ENCODE data around the gene NCKAP1.

DNA sequence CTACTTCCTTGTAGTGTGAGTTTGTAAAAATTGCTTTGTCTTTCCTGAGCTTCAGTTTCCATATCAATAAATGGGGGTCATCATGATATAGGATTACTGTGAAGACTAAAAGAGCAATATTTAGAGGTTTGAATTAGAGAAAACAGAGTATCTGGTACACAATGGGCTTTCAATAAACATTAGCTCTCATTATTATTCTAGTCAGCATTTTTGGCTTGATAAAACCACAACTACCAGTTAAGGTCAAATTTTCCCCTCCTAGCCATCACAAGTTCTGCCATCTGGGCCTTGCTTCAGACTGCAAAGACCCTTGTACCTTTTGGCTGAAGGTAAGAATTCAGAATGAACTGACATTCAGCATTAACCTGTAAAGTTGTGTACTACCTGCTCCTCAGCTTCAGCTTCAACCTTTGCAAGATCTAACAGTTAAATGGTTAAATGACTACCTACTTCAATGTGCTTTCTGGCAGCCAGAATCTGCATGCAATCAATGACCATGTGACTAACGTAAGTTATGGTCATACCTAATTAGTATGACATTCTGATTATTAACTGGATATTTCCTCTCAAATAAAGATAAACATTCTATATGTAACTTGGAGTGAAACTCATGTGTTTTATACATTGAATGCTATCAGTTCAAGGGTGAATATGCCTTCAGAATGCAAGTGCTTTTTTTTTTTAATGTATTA, 119.2 kb downstream of the NCKAP1 start:
- TF ChIP-seq, protein P1, sequence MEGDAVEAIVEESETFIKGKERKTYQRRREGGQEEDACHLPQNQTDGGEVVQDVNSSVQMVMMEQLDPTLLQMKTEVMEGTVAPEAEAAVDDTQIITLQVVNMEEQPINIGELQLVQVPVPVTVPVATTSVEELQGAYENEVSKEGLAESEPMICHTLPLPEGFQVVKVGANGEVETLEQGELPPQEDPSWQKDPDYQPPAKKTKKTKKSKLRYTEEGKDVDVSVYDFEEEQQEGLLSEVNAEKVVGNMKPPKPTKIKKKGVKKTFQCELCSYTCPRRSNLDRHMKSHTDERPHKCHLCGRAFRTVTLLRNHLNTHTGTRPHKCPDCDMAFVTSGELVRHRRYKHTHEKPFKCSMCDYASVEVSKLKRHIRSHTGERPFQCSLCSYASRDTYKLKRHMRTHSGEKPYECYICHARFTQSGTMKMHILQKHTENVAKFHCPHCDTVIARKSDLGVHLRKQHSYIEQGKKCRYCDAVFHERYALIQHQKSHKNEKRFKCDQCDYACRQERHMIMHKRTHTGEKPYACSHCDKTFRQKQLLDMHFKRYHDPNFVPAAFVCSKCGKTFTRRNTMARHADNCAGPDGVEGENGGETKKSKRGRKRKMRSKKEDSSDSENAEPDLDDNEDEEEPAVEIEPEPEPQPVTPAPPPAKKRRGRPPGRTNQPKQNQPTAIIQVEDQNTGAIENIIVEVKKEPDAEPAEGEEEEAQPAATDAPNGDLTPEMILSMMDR (IDR thresholded peaks at IDR 0.05 in 2 of 3, conservative IDR thresholded peaks at IDR 0.05 in 1 of 3; ENCODE audit: borderline replicate concordance in 1 of 3, insufficient read depth in 1 of 3, low read depth in 2 of 3, low read length in 2 of 3), result no peak
- TF ChIP-seq POLR2AphosphoS5 (IDR thresholded peaks at IDR 0.05; ENCODE audit: low read depth, low read length) (no peak), CBX3 (IDR thresholded peaks at IDR 0.05; ENCODE audit: low read depth) (no peak), SIN3A (IDR thresholded peaks at IDR 0.05; ENCODE audit: low read depth) (no peak), POLR2A (IDR thresholded peaks at IDR 0.05; ENCODE audit: borderline replicate concordance, extremely low read depth, insufficient read depth, insufficient read length) (no peak), SRF (IDR thresholded peaks at IDR 0.05; ENCODE audit: low read depth) (no peak), ZNF274 (IDR thresholded peaks at IDR 0.05; ENCODE audit: low read depth, low read length) (no peak)
- TF ChIP-seq, protein P2, sequence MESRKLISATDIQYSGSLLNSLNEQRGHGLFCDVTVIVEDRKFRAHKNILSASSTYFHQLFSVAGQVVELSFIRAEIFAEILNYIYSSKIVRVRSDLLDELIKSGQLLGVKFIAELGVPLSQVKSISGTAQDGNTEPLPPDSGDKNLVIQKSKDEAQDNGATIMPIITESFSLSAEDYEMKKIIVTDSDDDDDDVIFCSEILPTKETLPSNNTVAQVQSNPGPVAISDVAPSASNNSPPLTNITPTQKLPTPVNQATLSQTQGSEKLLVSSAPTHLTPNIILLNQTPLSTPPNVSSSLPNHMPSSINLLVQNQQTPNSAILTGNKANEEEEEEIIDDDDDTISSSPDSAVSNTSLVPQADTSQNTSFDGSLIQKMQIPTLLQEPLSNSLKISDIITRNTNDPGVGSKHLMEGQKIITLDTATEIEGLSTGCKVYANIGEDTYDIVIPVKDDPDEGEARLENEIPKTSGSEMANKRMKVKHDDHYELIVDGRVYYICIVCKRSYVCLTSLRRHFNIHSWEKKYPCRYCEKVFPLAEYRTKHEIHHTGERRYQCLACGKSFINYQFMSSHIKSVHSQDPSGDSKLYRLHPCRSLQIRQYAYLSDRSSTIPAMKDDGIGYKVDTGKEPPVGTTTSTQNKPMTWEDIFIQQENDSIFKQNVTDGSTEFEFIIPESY (IDR thresholded peaks at IDR 0.05; ENCODE audit: extremely low read depth, insufficient replicate concordance, low read length), result no peak
- TF ChIP-seq, protein P3, sequence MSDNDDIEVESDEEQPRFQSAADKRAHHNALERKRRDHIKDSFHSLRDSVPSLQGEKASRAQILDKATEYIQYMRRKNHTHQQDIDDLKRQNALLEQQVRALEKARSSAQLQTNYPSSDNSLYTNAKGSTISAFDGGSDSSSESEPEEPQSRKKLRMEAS (IDR thresholded peaks at IDR 0.05), result no peak
